ENCODE measurements around the gene ANKS1B.

ANKS1B gene

DNA sequence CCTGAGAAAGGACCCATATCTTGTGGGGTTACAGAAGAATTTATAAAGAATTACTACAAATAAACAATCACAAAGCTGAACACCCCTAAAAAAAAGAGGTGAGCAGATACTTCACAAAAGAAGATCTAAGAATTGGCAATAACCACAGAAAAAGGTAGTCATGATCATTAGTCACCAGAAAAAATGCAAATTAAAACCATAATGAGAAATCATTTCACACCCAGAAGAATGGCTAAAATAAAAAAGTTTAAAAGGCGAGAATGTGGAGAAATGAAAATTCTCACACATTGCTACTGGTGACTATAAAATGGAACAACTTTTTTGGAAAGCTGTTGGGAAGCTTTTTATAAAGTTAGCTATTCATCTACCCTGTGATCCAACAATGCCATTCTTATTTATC, 545.3 kb downstream of the ANKS1B start:
- intact Hi-C loops (cut with DNase I) = no loop called here
- no peak for DNase-seq

DNA sequence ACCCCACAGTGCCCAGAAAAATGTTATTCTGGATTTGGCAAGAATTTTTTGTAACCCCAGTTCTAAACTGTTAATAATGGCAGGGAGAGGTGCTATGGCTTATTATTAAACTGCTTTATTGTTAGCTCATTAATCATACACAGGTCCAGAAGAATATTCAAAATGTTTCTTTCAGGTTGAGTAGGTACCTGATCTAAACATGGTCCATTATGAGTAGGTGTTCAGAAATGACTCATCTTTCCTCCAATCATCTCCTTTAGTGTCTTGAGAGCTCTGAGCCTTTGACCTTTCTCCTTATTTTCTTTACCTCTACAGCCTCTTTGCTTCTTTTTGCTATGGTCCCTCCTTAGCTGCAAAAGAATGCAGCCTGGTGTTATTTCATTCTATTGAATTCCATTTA, 548.2 kb downstream of the ANKS1B start:
- intact Hi-C loops (cut with DNase I) = no loop called here
- DNase-seq = no peak

DNA sequence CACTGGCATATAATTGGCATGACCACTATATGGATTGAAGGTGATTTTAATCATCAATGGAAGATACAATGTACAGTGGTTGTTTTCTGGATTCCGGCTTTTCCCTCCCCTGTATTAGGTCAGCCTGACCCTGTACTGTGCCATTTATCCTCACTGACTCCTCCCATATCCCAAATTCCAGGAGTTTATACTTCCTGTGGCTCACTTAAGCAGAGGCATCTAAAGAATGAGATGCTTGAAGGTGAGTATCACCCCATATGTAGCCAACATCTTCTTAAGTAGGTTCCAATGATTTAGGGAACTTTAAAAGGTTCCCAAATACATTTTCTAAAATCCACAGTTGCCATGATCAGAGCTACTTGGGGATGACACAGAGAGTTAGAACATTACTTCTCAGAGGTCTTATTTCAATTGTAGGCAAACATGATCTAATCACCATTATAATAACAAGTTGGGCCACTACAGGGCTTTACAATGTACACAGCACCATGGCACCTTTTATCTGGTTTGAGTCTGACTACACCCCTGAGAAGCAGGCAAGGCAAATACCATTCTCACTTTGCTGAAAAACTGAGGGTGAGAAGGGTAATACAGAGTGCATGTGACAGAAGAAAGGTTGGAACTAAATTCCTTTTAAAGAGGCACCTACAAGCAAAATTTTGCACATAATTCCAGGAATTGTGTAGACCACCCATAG, 549.5 kb downstream of the ANKS1B start:
- intact Hi-C loops (cut with DNase I) = no loop called here
- no peak for DNase-seq

DNA sequence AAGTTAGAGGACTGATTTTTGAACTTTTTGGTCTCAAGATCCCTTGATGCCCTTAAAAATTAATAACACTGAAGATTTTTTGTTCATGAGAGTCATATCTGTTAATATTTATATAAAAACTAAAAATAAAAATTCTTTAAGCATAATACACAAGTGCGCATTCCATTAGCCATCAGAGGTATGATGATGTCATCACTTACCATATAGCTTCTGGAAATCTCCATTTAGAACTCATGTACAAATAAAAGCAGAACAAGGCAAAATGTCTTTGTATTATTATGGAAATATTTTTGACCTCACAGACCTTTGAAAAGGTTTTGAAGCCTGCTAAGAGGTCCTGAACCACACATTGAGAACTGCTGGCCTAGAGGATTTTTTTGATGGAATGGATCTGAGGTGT, 551.6 kb downstream of the ANKS1B start:
- intact Hi-C loops (cut with DNase I) = no loop called here
- no peak for DNase-seq

DNA sequence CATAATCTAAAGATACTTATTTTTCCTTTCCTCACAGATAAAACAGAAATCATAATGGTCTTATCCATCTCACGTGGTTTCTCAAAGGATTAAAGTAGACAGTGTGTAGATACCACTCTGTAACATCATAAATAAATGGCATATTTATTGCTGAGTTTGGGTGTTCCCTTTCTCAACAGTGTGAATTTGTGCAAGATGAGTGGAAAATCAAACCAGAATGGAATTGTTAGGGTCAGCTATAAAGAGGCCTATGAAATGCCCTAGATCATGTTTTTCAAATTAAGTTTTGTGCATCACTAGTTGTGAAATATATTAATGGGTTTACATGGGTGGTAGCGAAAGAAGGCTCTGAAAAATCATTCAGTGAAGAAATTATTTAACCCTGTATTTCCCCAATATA, 553.5 kb downstream of the ANKS1B start:
- no peak for DNase-seq

GRCh38 chr12:99427104-99427503, 557.6 kb downstream of the ANKS1B start:
- DNase-seq = no peak
- intact Hi-C loops (cut with DNase I) = no loop called here

More for the DNA sequence above, 553.5 kb downstream of the ANKS1B start:
- intact Hi-C loops (cut with DNase I) = no loop called here

GRCh38 chr12:99418379-99418778, 566.4 kb downstream of the ANKS1B start:
- DNase-seq = no peak
- intact Hi-C loops (cut with DNase I) = no loop called here

DNA sequence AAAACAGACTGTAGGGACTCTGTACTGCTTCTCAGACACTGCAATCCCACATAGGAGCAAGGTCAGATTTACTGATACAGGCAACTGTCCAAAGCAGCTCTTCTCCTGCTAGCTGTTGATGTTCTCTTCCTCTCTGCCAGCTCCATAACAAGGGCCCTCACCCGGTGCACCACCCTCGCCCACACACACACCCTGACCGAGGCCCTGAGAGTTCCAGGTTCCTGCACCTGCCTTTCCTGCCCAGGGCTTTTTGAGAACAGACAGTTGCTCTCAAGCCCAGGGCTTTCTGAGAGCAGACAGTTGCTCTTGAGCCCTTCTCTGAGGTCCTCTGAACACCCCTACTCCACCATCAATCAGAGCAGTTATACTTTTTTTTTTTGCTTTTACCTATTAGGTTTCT, 571.0 kb downstream of the ANKS1B start:
- intact Hi-C loops (cut with DNase I) = no loop called here
- peak in 1 of 42 donors; percentile 7 for DNase-seq

DNA sequence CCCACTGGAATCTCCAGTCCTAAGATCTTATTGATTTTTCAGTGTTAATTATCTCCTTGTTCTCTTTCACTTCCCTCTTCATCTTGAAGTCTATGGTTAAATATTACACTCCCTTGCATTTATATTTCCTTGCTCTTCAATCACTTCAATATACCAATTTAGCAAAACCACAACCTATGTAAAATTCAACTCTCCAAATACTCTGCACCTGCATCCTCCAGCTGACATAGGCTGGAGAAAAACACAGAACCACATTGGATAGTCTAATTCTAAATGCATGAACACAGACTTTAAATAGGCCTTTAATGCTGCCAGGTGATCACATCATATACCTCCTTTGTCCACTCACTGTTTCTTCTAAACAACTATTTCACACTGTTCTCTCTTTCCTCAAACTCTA, 591.0 kb downstream of the ANKS1B start:
- DNase-seq = no peak
- intact Hi-C loops (cut with DNase I) = no loop called here

GRCh38 chr12:99392091-99392850, 592.5 kb downstream of the ANKS1B start:
- DNase-seq = no peak
- intact Hi-C loops (cut with DNase I) = no loop called here

DNA sequence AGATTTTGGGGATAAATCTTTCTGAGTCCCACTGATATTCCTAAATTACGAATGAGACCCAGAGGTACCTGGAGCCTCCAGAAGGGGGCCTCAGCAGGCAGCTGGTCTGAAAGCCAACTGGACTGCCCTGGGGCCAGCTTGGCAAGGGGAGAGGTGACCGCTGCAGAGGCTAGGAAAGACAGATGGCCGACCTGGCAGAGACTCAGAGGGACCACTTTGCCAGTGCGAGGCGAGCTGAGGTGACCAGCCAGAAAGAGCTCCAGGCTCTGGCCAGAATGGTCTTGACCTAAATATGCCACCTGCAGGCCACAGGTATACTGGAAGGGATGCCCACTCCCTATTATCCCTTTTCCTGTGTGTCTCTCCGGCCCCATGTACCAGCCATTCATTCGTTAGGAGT, 594.0 kb downstream of the ANKS1B start:
- intact Hi-C loops (cut with DNase I) = no loop called here
- DNase-seq = peak in 5 of 42 donors; percentile 10 to 39 (median 18)

DNA sequence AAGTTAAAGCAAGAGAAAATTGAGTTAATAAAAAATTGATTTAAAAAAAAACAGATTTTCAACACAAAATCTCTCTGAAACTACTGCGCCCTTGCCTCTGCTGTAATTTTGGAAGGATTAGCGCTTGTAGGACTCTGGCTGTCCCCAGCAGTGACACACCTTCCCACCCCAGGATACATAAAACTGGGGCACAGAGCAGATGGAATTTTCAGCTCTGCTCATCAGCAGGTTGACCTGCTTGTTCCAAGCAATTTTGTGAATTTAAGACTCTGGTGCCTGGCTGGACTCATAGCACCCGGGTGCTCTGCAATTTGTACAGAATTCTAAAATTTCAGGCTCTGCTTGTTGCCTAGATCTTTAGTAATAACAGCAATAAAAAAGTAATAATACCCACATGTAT, 595.0 kb downstream of the ANKS1B start:
- intact Hi-C loops (cut with DNase I) = no loop called here

DNA sequence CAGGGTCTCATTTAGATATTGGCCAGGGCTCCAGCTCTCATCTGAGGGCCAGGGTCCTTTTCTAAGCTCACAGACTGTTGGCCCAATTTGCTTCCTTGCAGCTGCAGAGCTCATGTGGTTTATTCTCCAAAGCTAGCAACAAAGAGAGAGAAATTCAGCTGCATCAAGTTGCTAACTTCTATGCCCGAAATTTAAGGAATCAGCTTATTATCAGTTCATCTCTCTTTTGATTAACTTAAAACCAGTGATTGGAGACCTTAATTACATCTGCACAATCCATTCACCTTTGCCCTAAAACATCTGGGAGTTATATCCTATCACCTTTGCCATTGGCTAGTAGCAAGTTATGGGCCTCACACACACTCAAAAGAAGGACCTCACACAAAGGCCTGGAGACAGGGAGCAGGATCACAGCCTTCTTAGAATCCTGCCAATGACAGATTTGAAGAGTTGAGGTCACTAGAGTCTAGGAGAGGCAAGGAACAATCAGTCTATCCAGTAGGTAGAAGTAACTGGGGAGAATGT, 596.0 kb downstream of the ANKS1B start:
- intact Hi-C loops (cut with DNase I) = no loop called here
- DNase-seq = no peak

More for the DNA sequence above, 595.0 kb downstream of the ANKS1B start:
- DNase-seq = no peak

GRCh38 chr12:99387661-99388060, 597.1 kb downstream of the ANKS1B start:
- intact Hi-C loops (cut with DNase I) = no loop called here
- no peak for DNase-seq

- intact Hi-C loops (cut with DNase I) = no loop called here
- DNase-seq = no peak
Observed at GRCh38 chr12:99386907-99387306, 597.8 kb downstream of the ANKS1B start.

DNA sequence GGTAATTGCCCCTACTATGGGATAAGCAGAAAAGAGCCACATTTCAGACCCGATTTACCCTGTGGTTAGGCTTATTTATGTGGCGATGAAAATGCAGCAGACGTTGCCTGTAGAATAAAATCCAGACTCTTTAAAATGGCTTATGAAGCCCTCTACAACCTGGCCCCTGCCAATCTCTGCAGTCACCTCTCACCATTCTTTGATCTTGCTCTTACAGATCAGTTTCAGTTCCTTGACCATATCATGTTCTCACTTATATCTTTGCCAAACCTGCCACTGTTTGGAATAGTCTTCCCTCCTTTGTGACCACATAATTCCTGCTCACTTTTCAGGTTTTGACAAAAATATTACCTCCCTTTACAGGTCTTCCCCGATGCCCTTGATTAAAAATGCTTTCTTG, 601.5 kb downstream of the ANKS1B start:
- intact Hi-C loops (cut with DNase I) = no loop called here
- no peak for DNase-seq

GRCh38 chr12:99381992-99382391, 602.7 kb downstream of the ANKS1B start:
- intact Hi-C loops (cut with DNase I) = no loop called here
- peak in 2 of 42 donors; percentile 28 to 46 for DNase-seq

DNA sequence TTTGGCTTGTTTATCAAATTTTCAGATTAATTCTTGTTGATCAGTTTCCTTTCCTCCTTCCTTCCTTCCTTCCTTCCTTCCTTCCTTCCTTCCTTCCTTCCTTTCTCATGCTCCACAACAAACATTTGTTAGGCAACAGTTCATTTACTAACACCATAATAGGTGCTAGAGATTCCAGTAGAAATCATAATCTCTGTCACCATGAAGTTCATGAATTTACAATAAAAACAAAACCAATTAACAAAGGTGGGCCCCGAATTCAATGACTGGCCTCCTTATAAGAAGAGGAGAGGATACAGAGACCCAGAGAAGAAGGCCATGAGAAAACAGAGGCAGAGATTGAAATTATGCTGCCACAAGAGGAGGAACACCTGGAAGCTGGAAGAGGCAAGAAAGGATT, 604.0 kb downstream of the ANKS1B start:
- intact Hi-C loops (cut with DNase I) = no loop called here
- DNase-seq = no peak

DNA sequence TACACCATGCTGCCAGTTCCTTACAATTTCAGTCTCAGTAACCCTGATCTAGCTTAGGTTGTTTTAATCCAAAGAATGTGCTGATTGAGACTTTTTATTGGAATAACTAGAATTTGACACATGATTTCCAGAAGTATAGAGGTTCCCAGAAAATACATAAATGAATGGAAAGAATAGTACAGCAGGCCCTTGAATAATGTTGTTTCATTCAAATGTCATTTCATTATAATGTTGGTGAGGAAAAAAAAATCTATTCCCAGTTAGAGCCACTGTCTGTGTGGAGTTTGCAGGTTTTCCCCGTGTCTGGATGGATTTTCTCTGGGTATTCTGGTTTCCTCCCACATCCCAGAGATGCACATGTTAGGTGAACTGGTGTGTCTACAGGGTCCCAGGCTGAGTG, 610.7 kb downstream of the ANKS1B start:
- DNase-seq = no peak
- intact Hi-C loops (cut with DNase I) = no loop called here

DNA sequence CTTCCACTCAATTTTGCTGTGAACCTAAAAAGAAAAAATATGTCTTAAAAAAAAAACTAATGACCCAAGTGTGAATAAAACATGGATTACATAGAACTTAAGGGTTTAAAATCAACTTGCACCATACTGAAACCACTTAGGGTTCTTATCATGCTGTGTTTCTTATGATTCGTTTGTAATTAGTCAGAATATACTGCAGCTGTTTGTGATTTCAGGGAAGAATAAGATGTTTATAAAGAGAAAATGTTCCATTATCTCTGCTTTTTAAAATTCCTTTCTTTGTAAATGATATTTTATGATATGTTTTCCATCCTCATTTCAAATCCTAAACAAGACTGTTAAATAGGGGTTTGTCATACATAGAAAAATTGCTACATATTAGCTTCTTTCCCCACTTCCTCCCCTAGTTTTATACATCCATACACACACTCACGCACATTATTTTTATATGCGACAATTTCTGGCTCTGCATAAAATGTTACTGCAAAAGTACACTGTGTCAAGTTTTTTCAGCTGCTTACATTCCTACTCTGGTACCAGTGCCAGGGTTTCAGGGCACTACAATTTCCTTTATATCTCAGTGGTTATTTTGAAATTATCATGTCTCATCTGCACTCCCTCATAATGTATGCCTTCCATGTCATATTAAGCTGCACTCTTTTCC, 612.3 kb downstream of the ANKS1B start:
- intact Hi-C loops (cut with DNase I) = no loop called here
- DNase-seq = no peak

All from head of caudate nucleus (tissue), 42 donors.